22Rv1 (cell line): ENCODE results near the gene PPP2R1A.

Experiments
- CTCF ChIP-seq: fragments of 450-650 bp; IDR thresholded peaks from 2 replicates; pipeline ENCODE4 v1.5.1; 2017; ENCODE audit warnings: mild to moderate bottlenecking
- ZFX ChIP-seq: fragments of 450-650 bp; IDR thresholded peaks from 2 replicates; pipeline ENCODE4 v1.6.1; 2017; ENCODE audit warnings: antibody characterized with exemption, borderline replicate concordance

- TF ChIP-seq CTCF (no peak), ZFX (no peak)
These were observed 41.6 kb upstream of the PPP2R1A start for GRCh38 chr19:52148256-52148655.
